CD4-positive, alpha-beta T cell treated with Interleukin-10 for 1 hour (primary cell): Measurements from ENCODE around the gene NXN.
"Not testable (repeated sequence)": the region's sequence is repeated elsewhere in the genome, so short reads cannot be mapped to it uniquely, and the experiment has no call there.

Source experiments
- DNase-seq: peaks from one replicate; pipeline ENCODE4 v3.0.0-alpha.2; 2020

Gene NXN

DNA sequence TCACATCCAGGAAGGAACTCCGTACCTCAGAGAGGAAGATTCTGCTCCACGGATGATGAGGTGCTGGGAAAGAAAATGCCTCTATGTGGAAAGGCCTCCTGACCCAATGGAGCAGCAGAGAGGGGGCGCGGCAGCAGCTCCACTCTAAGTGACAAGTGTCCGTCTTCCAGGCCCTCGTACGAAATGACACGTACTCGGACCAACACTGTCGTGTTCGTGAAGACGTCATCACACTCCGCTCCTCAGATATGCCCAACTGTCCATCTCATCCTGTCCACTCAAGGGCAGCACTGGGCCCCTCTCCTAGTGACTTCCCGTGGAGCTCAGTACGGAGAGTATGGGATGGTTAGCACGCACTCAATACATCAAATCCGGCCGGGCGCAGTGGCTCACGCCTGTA lies 165.2 kb downstream of the NXN start:
- no peak for DNase-seq

DNA sequence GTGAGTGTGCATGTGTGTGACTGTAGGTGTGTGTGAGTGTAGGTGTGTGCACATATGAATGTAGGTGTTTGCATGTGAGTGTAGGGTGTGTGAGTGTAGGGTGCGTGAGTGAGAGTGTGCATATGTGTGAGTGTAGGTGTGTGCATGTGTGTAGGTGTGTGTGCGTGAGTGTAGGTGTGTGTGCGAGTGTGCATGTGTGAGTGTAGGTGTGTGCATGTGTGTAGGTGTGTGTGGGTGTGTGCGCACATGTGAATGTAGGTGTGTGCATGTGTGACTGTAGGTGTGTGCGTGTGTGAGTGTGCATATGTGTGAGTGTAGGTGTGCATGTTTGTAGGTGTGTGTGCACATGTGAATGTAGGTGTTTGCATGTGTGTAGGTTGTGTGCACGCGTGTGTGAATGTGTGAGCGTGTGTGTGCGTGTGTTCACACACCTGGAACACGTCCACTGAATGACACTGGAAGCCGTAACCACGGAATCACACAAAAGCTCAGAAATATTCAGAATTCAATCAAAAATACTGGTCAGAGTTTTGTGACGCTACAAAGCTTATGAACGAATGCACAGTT lies 166.9 kb downstream of the NXN start:
- no peak for DNase-seq

- no peak for DNase-seq
These were observed 168.4 kb downstream of the NXN start for GRCh38 chr17:811051-811784.

DNA sequence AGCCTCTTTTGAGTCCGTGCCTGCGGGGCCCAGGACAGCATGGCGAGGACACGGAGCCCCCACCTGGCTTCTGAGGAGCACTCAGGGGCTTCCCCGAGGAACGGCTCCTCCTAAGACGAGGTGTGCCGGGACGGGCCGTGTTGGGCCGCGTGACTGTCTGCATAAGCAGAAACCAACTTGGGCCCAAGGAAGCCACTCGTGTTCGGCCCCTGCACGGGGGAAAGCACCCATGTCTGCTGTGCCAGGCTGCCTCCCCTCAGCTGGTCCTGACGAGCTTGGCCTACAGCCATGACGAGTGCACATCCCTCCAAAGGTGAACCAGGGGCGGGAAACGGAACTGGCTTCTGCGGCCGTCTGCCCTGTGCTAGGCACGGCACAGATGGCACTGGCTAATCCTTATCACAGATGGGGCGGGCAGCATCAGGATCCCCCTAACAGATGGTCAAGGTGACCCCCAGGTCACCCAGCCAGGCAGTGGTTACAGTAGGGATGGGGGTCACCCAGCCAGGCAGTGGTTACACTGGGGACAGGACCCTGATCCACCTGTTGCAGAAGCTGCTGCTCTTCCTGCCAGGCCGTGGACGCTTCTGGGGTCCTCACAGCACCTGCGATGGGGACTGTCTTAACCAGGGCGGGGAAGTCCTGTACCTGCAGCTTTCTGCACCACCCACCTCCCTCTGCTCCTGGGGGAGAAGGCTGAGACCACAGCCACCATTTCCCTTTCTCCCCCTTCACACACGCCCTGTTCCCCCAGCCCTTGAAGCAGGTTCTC lies 171.9 kb downstream of the NXN start:
- no peak for DNase-seq

GRCh38 chr17:806781-807522 lies 172.6 kb downstream of the NXN start:
- no peak for DNase-seq

DNA sequence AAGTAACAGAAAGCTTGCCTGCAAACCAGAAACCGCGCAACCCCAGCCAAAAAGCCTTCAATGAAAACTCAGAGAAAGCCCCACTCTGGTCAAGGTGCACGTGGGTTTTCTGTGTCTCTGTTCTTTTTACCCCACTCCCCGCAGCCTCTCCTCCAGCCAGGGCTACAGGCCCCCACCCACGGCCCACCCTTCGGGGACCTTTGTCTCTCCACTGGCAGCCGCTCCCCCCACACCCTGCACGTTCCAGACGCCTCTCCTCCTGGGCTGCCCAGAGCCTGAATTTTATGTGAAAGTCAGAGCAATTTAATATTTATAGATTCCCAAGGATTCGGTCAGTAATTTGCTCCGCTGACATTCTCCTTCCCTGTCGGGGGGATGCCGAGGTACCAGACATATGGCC lies 173.2 kb downstream of the NXN start:
- no peak for DNase-seq

DNA sequence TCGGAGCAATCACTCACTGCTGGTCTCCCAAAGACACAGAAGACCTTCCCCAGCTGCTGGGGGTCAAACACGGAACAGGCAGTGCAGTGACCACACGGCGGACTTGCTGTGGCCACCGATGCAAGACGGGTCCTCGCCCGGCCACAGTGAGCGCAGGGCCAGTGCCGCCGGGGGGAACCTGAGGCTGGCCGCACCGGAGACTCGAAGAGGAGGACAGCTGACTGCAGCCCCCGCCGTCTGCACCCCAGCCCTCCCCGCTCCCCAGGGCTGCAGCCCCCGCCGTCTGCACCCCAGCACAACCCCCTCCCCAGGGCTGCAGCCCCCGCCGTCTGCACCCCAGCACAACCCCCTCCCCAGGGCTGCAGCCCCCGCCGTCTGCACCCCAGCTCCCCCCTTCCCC lies 173.7 kb downstream of the NXN start:
- DNase-seq, result not testable (repeated sequence)

DNA sequence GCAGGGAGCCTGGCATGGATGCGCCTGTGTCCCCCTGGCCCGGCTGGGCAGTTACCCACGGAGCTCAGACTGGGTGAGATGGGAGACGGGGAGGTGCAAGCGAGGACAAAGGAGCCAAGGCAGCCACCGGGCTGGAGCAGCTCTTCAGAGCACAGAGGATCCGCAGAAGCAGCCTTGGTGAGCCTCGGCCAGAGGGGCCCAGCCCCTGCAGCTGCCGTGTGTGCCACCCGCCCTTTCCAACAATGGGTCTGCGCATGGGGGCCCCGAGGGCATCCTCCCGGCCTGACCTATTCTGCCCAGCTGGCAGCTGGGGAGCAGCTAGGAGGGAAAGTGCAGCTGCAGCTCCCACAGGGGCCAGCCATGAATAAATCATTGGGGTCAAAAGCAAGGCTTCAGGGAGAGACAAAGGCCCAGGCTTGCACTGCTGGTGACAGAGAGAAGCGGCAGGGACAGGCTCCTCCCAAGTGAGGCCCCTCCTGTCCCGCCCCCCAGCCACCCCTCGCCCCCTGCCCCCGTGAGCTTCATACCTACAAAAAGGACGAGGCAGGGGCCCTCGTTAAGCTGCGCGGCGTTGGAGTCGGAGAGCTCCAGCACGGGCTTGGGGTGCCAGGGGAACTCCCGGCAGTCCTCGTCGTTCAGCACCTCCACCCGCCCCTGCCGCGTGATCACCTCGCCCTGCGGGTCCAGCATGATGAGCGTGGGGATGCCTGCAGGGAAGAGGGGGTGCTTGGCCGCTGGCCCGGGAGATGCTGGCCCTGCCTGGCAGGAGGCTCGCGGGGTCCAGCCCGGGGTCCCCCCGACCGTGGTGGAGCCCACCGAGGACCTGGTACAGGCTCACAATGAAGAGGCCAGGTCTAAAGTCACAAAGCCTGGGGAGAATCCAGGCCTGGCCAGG lies 174.8 kb downstream of the NXN start:
- no peak for DNase-seq

DNA sequence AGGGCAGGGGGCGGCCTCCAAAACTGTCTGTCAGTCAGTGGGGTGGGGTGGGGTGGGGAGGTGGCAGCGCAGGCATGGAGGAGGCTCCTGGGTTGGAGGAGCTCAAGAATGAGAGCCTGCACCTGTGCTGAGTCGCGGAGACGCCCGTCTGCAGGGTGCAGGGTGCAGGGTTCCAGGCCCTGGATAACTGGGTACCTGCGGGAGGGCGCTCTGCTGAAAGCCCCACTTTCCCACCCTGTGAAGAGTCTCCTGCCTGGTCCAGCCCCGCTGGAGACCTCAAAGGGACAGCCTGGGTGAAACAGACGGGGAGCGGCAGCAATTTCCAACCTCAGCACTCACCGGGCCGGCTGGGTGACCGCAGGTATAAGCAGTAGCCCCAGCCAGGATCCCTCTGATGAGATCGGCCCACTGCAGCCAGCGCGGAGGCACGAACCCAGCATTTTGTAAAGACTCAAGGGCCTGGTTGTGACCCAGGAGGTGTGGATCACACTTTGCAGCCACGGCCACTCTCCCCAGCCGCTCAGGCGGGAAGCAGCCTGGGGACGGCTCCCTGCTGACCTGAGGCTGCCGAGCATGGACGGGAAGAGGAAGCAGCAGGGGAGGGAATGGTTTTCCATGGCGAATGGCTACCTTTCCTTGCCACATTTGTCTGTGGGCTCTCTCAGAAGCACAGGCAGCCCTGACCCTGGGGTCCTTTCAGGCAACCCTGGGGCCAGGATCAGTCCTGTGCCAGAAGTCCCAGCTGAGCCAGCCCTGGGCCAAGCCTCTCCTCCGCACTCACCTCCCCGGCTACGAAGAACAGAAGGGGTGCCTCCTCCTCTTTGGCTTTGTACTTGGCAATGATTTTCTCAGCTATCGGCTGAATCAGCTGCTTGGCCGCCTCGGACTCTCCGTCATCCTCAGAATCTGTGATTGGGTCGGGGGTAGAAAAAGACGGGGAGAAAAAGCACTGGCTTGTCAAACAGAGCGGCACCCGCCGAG lies 176.4 kb downstream of the NXN start:
- DNase-seq, result no peak

DNA sequence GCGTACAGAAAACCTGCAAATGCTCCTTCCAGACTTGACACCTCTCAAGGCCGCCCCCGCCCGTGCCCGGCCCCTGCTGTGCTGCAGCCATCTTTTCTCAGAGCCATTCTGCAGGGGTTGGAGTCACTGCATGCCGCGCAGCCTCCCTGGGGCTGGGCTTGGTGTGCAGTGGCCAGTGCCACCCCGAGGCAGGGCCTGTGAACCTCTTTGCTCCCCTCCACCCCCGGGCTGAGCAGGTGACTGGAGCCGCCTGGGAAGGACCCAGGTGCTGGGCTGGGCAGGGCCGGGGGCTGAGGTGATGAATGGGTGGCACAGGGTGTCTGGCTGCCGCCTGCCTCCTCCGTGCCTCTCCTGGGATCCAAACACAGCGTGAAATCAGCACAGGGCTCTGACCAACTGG lies 177.1 kb downstream of the NXN start:
- DNase-seq, result no peak

GRCh38 chr17:801660-802059 lies 177.9 kb downstream of the NXN start:
- no peak for DNase-seq

GRCh38 chr17:800446-801242 lies 178.9 kb downstream of the NXN start:
- DNase-seq, result no peak

DNA sequence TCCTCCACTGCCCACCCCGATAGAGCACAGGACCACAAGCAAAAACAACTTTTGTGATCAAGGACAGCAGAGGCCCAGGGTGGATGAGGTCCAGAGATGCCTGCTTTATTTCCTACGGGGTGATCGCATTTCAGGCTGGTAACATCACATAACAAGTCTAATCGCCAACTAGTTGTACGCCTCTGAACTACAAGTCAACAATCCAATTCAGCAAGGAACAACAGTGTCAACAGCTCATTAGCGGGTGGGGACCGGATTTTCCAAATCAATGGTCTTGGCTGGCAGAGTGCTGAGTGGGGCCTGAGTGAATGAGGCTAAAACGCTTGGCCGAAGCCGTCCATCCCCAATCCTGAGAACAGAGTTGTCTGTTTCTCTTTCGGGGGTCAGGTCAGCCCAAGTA lies 180.3 kb downstream of the NXN start:
- no peak for DNase-seq

- no peak for DNase-seq
These were observed 181.3 kb downstream of the NXN start for GRCh38 chr17:798246-798645.

- no peak for DNase-seq
These were observed 182.2 kb downstream of the NXN start for GRCh38 chr17:797236-797840.

DNA sequence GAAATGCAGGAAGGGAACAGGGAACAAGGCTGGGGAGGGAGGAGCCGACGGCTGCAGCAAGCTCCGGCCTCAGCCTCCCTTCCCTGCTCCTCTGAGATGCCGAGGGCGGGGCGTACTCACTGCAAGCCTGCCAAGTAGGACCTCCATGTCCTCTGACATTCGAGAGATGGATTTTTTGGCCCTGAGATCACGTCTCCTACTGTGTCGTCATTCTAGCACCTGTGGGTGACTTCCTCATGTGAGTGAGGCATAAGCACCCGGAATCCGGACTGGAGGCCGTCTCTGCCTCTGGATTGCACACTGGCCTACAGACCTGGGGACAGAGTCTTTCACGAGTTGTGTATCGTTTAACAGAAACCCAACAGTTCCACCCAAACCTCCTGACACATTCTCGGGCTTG lies 183.0 kb downstream of the NXN start:
- no peak for DNase-seq

- DNase-seq, result no peak
These were observed 183.9 kb downstream of the NXN start for GRCh38 chr17:795721-796120.

DNA sequence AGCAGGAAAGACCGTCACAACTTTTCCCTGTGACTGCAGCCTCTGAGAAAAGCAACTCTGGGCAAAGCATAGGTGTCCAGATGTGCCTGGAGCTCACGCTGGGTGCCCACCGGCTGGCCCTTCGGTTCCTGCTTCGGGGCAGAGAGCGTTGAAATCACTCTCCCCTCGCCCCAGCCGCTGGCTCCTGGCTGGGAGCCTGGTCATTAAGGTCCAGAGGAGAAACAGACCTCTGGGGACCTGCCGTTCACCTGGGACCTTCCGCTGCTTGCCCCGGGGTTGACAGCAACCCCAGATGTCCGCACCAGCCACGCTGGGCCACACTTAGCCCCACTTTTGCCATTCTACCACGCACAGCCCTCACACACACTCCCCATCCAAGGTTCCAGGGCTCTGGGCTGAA lies 184.3 kb downstream of the NXN start:
- DNase-seq, result no peak

GRCh38 chr17:794876-795275 lies 184.7 kb downstream of the NXN start:
- DNase-seq, result peak; percentile 35

DNA sequence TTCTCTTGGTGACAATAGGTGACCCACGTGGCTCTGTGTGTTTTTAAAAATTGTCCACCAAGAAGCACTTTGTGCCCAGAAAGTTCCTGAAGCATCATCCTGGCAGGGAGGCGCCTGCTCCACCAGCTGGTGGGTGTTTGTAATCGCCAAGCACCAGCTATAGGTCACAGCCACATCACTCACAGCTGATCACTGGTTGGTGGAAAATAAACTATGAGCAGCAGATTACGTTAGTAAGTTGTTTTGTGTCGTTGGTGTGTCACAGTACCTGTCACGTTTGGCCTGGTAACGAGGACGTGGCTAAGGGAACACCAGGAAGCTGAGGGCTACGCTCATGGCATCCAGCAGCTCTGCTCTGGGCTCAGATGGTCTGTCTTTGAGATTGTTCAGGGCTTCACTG lies 187.3 kb downstream of the NXN start:
- no peak for DNase-seq
